Occipital lobe (tissue), 2 donors: ENCODE results near the gene ATP6V0A1. TPM values are rescaled to one million over a fixed set of nuclear protein-coding genes. Genes with fewer than 3 reads are reported as not detected.
"Not testable (repeated sequence)": the region's sequence is repeated elsewhere in the genome, so short reads cannot be mapped to it uniquely, and the experiment has no call there.

Source experiments
- DNase-seq: peaks from one replicate; lab custom pipeline; 2025; lab: John Stamatoyannopoulos, UW
- total RNA-seq: library from RNA; depleted of rRNA; stranded (reverse); fragments of >200 nt; gene quantifications from one replicate; pipeline ENCODE4 v1.2.3, GENCODE V29; 2014

Gene ATP6V0A1
- total RNA-seq, 1 donor from 2014 or later: 263 TPM

GRCh38 chr17:42475835-42476234 lies 17.2 kb downstream of the ATP6V0A1 start:
- no peak for DNase-seq

- no peak for DNase-seq
Measured at GRCh38 chr17:42476411-42476810, 17.7 kb downstream of the ATP6V0A1 start.

GRCh38 chr17:42477173-42477572 lies 18.5 kb downstream of the ATP6V0A1 start:
- no peak for DNase-seq

GRCh38 chr17:42477824-42478223 lies 19.1 kb downstream of the ATP6V0A1 start:
- not testable (repeated sequence) for DNase-seq

GRCh38 chr17:42484304-42484703 lies 25.6 kb downstream of the ATP6V0A1 start:
- no peak for DNase-seq

- DNase-seq: no peak
Measured at GRCh38 chr17:42485680-42486079, 27.0 kb downstream of the ATP6V0A1 start.

- DNase-seq: no peak
Measured at GRCh38 chr17:42488032-42488431, 29.4 kb downstream of the ATP6V0A1 start.

GRCh38 chr17:42493319-42493718 lies 34.6 kb downstream of the ATP6V0A1 start:
- no peak for DNase-seq

GRCh38 chr17:42494673-42495072 lies 36.0 kb downstream of the ATP6V0A1 start:
- no peak for DNase-seq

- DNase-seq: no peak
Measured at GRCh38 chr17:42498828-42499227, 40.1 kb downstream of the ATP6V0A1 start.

- DNase-seq: no peak
Measured at GRCh38 chr17:42502091-42502490, 43.4 kb downstream of the ATP6V0A1 start.

- no peak for DNase-seq
Measured at GRCh38 chr17:42502926-42503325, 44.2 kb downstream of the ATP6V0A1 start.

- no peak for DNase-seq
Measured at GRCh38 chr17:42507671-42508070, 49.0 kb downstream of the ATP6V0A1 start.

GRCh38 chr17:42508426-42509165 lies 49.9 kb downstream of the ATP6V0A1 start:
- no peak for DNase-seq

- DNase-seq: no peak
Measured at GRCh38 chr17:42509409-42509808, 50.7 kb downstream of the ATP6V0A1 start.

GRCh38 chr17:42509841-42510240 lies 51.2 kb downstream of the ATP6V0A1 start:
- no peak for DNase-seq

GRCh38 chr17:42512246-42512645 lies 53.6 kb downstream of the ATP6V0A1 start:
- DNase-seq: no peak

- no peak for DNase-seq
Measured at GRCh38 chr17:42512733-42513251, 54.1 kb downstream of the ATP6V0A1 start.

GRCh38 chr17:42513686-42514085 lies 55.0 kb downstream of the ATP6V0A1 start:
- no peak for DNase-seq

- no peak for DNase-seq
Measured at GRCh38 chr17:42514279-42514678, 55.6 kb downstream of the ATP6V0A1 start.

- no peak for DNase-seq
Measured at GRCh38 chr17:42514867-42515266, 56.2 kb downstream of the ATP6V0A1 start.

- peak; percentile 60 for DNase-seq
Measured at GRCh38 chr17:42517516-42517915, 58.8 kb downstream of the ATP6V0A1 start.

GRCh38 chr17:42518046-42518754 lies 59.5 kb downstream of the ATP6V0A1 start:
- peak; percentile 51 for DNase-seq
